ENCODE results near the gene APOL3. TPM values are rescaled to one million over a fixed set of nuclear protein-coding genes. Genes with fewer than 3 reads are reported as not detected.
"Not testable (repeated sequence)": the region's sequence is repeated elsewhere in the genome, so short reads cannot be mapped to it uniquely, and the experiment has no call there.

The APOL3 gene
- polyA plus RNA-seq, 1 experiment = 6.7 TPM

- no peaks in the 10 kb centered on the region for H3K36me3 ChIP-seq (ENCODE audit: control insufficient read depth, insufficient read depth, low read length)
- peak; percentile 86 for TF ChIP-seq CTCF (IDR thresholded peaks at IDR 0.05; ENCODE audit: insufficient read depth, low read depth, low read length)
- DNase-seq (ENCODE audit: low read depth) = no peak
- POLR2A ChIA-PET = interaction anchor here (0.7 kb wide), 1 partner anchor 12 kb away, joined by 8 read pairs; no protein-coding TSS in a partner anchor
- CTCF ChIA-PET = interaction anchor here (0.7 to 9.9 kb wide), 16 partner anchors 8 to 343 kb away, joined by 3 to 166 read pairs (median 4); partner anchors contain the start of gene APOL3
- peaks cover 3% of the 10 kb centered on the region for H3K27me3 ChIP-seq (ENCODE audit: control insufficient read depth, insufficient read depth, low read length)
- H3K4me3 ChIP-seq (ENCODE audit: low read depth, low read length) = no peak overlapping the region
These were observed 15.5 kb downstream of the APOL3 start for GRCh38 chr22:36144886-36145541.

- ChIA-PET CTCF (interaction anchor here (1.0 to 9.9 kb wide), 4 partner anchors 18 to 145 kb away, joined by 3 to 166 read pairs (median 5); no protein-coding TSS in a partner anchor), POLR2A (no interaction called here)
- Histone ChIP-seq H3K27me3 (ENCODE audit: control insufficient read depth, insufficient read depth, low read length) (peaks cover 3% of the 10 kb centered on the region), H3K36me3 (ENCODE audit: control insufficient read depth, insufficient read depth, low read length) (no peaks in the 10 kb centered on the region), H3K4me3 (ENCODE audit: low read depth, low read length) (no peak overlapping the region)
- no peak for TF ChIP-seq CTCF (IDR thresholded peaks at IDR 0.05; ENCODE audit: insufficient read depth, low read depth, low read length)
- DNase-seq (ENCODE audit: low read depth) = no peak
These were observed 16.6 kb downstream of the APOL3 start for GRCh38 chr22:36143956-36144355.

- POLR2A ChIA-PET = no interaction called here
- CTCF ChIA-PET = interaction anchor here (0.9 to 9.9 kb wide), 4 partner anchors 19 to 343 kb away, joined by 3 to 166 read pairs (median 4); no protein-coding TSS in a partner anchor
- no peak for TF ChIP-seq CTCF (IDR thresholded peaks at IDR 0.05; ENCODE audit: insufficient read depth, low read depth, low read length)
These were observed 17.3 kb downstream of the APOL3 start for GRCh38 chr22:36143066-36143815.

GRCh38 chr22:36141481-36141880 is 19.1 kb downstream of the APOL3 start:
- ChIA-PET POLR2A (no interaction called here), CTCF (interaction anchor here (0.9 to 9.9 kb wide), 8 partner anchors 11 to 98 kb away, joined by 3 to 166 read pairs (median 4); partner anchors contain the start of gene APOL2)
- DNase-seq (ENCODE audit: low read depth) = no peak
- no peaks in the 10 kb centered on the region for H3K36me3 ChIP-seq (ENCODE audit: control insufficient read depth, insufficient read depth, low read length)
- TF ChIP-seq CTCF (IDR thresholded peaks at IDR 0.05; ENCODE audit: insufficient read depth, low read depth, low read length) = no peak
- peaks cover 4% of the 10 kb centered on the region for H3K27me3 ChIP-seq (ENCODE audit: control insufficient read depth, insufficient read depth, low read length)
- H3K4me3 ChIP-seq (ENCODE audit: low read depth, low read length) = no peak overlapping the region

More at GRCh38 chr22:36143066-36143815, 17.3 kb downstream of the APOL3 start:
- H3K36me3 ChIP-seq (ENCODE audit: control insufficient read depth, insufficient read depth, low read length) = no peaks in the 10 kb centered on the region
- no peak overlapping the region for H3K4me3 ChIP-seq (ENCODE audit: low read depth, low read length)
- peaks cover 3% of the 10 kb centered on the region for H3K27me3 ChIP-seq (ENCODE audit: control insufficient read depth, insufficient read depth, low read length)
- no peak for DNase-seq (ENCODE audit: low read depth)

GRCh38 chr22:36138709-36139108 is 21.8 kb downstream of the APOL3 start:
- H3K36me3 ChIP-seq (ENCODE audit: control insufficient read depth, insufficient read depth, low read length); POLR2A ChIA-PET; DNase-seq (ENCODE audit: low read depth); H3K27me3 ChIP-seq (ENCODE audit: control insufficient read depth, insufficient read depth, low read length); H3K4me3 ChIP-seq (ENCODE audit: low read depth, low read length); CTCF ChIA-PET: not testable (repeated sequence)
